Activated T-helper 2 cell treated with anti-CD3 and anti-CD28 coated beads, Interferon-gamma antibody, Interleukin-2, Interleukin-4, amounts not matched to agents 10 μg/mL and 5 μg/mL and 100 μg/mL, durations not matched to agents 14 hours and 24 hours and 36 hours (primary cell): ENCODE results near the gene TIGAR. TPM values are rescaled to one million over a fixed set of nuclear protein-coding genes. Genes with fewer than 3 reads are reported as not detected.

Experiments
- DNase-seq: peaks from one replicate; pipeline ENCODE4 v3.0.0; 2021; ENCODE audit warnings: low spot score
- H3K27ac Mint-ChIP-seq: one replicate; pipeline ENCODE4 v1.8.0; 2021; ENCODE audit warnings: mixed read lengths
- H3K27me3 Mint-ChIP-seq: one replicate; pipeline ENCODE4 v1.8.0; 2021; ENCODE audit warnings: low read depth, mixed read lengths
- H3K36me3 Mint-ChIP-seq: one replicate; pipeline ENCODE4 v1.8.0; 2021; ENCODE audit warnings: low read depth, mixed read lengths
- H3K4me1 Mint-ChIP-seq: one replicate; pipeline ENCODE4 v1.8.0; 2021; ENCODE audit warnings: low read depth, mixed read lengths
- H3K4me3 Mint-ChIP-seq: one replicate; pipeline ENCODE4 v1.8.0; 2021; ENCODE audit warnings: low read depth, mild to moderate bottlenecking, moderate library complexity, mixed read lengths
- H3K9me3 Mint-ChIP-seq: one replicate; pipeline ENCODE4 v1.8.0; 2021; ENCODE audit warnings: mixed read lengths
- intact Hi-C: fragments of 100-400 bp; cut with micrococcal nuclease; formaldehyde crosslinking; loops from one replicate; pipeline ENCODE4 v1.15.1; 2023
- total RNA-seq: library from RNA; stranded (reverse); gene quantifications from 2 replicates; pipeline ENCODE4 v1.2.3, GENCODE V29; 2022

TIGAR gene, protein sequence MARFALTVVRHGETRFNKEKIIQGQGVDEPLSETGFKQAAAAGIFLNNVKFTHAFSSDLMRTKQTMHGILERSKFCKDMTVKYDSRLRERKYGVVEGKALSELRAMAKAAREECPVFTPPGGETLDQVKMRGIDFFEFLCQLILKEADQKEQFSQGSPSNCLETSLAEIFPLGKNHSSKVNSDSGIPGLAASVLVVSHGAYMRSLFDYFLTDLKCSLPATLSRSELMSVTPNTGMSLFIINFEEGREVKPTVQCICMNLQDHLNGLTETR
- 8.7 and 9.5 TPM in 2 replicates for total RNA-seq

DNA sequence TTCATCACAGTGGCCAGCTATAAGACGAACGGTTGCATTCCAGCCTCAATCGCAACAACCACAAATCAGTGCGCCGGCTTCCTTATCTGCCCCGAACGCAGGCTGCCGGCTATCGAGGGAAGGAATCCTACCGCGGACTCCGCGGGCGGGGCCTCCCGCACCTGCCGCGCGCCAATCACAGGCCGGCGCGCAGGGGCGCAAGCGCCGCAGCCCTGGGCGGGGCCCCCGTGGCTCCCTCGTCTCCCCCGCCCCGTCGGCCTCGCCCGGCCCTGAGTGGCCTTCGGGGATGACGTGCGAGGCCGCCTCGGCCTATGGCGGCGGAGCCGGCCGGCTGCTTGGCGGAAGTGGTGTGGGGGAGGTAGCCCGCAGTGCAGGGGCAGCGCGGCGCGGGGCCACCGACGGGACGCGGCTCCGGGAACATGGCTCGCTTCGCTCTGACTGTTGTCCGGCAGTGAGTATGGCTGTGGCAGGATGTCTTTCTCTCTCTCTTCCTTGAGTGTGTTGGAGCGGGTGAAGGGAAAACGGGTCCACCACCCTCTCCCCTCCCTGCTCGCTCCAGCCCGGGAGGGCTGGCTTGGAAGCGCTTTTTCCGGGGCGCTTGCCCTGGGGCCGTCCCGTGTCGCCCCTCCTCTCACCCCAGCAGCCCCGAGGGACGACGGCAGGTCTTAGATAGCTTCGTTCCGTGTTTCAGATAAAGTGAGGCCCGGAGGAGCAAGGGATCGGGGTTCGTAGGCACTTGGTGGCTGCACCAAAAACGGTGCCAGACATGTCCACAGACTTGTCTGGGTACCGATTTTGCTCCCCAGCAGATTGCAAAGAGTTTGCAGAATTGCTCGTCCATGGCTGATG lies at the start of gene TIGAR:
TIGAR (plus strand) TSS at position 361 of the 849 bp plus-strand sequence; CDS start at position 420, 59 bp downstream.
- DNase-seq, result peak; percentile 92

GRCh38 chr12:4271717-4272423 lies 49.1 kb upstream of the TIGAR start:
- H3K36me3 Mint-ChIP-seq, result peaks cover 25% of the 10 kb centered on the region
- peaks cover 33% of the 10 kb centered on the region for H3K4me1 Mint-ChIP-seq

More for the DNA sequence above, at the start of gene TIGAR:
- Mint-ChIP-seq H3K36me3 (peaks cover 11% of the 10 kb centered on the region), H3K27ac (peak within 1 kb of the TSS; percentile 76), H3K4me3 (peak within 1 kb of the TSS; percentile 93), H3K4me1 (peaks cover 35% of the 10 kb centered on the region), H3K9me3 (no peaks in the 10 kb centered on the region), H3K27me3 (no peaks in the 10 kb centered on the region)
- intact Hi-C loops, result loop anchor here (1.0 to 5.0 kb wide), 2 partner anchors 217 to 326 kb away; partner anchors contain the start of genes AKAP3, NDUFA9 and RAD51AP1

DNA sequence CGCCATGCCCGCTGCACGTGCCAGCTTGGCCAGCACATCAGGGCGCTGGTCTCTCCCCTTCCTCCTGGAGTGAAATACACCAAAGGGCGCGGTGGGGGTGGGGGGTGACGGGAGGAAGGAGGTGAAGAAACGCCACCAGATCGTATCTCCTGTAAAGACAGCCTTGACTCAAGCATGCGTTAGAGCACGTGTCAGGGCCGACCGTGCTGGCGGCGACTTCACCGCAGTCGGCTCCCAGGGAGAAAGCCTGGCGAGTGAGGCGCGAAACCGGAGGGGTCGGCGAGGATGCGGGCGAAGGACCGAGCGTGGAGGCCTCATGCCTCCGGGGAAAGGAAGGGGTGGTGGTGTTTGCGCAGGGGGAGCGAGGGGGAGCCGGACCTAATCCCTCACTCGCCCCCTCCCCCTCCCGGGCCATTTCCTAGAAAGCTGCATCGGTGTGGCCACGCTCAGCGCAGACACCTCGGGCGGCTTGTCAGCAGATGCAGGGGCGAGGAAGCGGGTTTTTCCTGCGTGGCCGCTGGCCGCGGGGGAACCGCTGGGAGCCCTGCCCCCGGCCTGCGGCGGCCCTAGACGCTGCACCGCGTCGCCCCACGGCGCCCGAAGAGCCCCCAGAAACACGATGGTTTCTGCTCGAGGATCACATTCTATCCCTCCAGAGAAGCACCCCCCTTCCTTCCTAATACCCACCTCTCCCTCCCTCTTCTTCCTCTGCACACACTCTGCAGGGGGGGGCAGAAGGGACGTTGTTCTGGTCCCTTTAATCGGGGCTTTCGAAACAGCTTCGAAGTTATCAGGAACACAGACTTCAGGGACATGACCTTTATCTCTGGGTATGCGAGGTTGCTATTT lies 48.4 kb upstream of the TIGAR start:
- Mint-ChIP-seq H3K4me1 (peaks cover 34% of the 10 kb centered on the region), H3K9me3 (no peaks in the 10 kb centered on the region), H3K36me3 (peaks cover 33% of the 10 kb centered on the region), H3K27me3 (no peaks in the 10 kb centered on the region), H3K4me3 (peak overlapping the region; percentile 95), H3K27ac (peak overlapping the region; percentile 99)
- intact Hi-C loops, result loop anchor here (1.0 to 5.0 kb wide), 8 partner anchors 94 to 555 kb away; partner anchors contain the start of gene PARP11
- peak; percentile 81 for DNase-seq

More at GRCh38 chr12:4271717-4272423, 49.1 kb upstream of the TIGAR start:
- Mint-ChIP-seq H3K27me3 (peaks cover 3% of the 10 kb centered on the region), H3K4me3 (peak overlapping the region; percentile 83), H3K9me3 (no peaks in the 10 kb centered on the region), H3K27ac (peak overlapping the region; percentile 98)
- DNase-seq, result peak; percentile 88
- intact Hi-C loops, result loop anchor here (1.0 to 5.0 kb wide), 7 partner anchors 94 to 555 kb away; partner anchors contain the start of gene PARP11

- peaks cover 37% of the 10 kb centered on the region for H3K4me1 Mint-ChIP-seq
- H3K27ac Mint-ChIP-seq, result peak overlapping the region; percentile 99
- no peak for DNase-seq
- H3K27me3 Mint-ChIP-seq, result no peaks in the 10 kb centered on the region
- peak overlapping the region; percentile 95 for H3K4me3 Mint-ChIP-seq
- H3K36me3 Mint-ChIP-seq, result peaks cover 39% of the 10 kb centered on the region
- H3K9me3 Mint-ChIP-seq, result no peaks in the 10 kb centered on the region
- intact Hi-C loops, result loop anchor here (1.0 to 5.0 kb wide), 2 partner anchors 166 to 554 kb away; no protein-coding TSS in a partner anchor
Measured at GRCh38 chr12:4273273-4273651, 47.8 kb upstream of the TIGAR start.

- H3K27ac Mint-ChIP-seq, result peak within 1 kb of the TSS; percentile 99
Measured at GRCh38 chr12:4273652-4274395, 47.2 kb upstream of the TIGAR start, which contains the start of gene CCND2. Gene CCND2, plus strand, starts transcription at chr12:4273762. Its CDS starts 279 bp downstream, at chr12:4274041.

DNA sequence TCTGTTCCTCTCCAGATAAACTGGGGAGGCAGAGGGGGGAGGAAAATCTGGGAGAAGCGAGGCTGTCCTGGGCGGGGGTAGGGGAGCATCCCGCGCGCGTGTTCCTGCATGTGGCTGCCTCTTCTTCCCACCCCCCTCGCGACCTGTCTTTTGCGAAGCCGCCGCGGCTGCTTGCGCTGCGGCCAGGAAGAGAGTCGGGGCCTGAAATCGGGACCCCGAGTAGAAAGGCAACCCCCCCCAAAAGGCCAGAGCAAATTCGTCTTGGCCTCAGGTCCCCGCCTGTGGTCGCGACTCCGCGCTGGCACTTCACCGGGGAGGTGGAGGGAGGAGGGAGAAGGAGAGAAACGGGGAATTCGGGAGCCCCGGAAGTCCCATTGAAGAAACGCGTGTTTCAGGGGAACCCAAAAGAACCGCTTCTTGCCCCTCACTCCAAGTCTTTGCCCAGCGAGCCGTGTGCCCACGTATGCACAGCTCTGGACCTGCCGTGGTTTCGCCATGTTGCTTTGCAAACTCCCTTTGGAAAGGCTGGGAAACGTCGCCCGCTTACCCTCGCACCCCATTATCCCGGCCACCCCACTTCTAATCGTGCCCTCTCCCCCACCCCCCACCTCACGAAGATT lies 46.5 kb upstream of the TIGAR start:
- H3K27ac Mint-ChIP-seq, result peak overlapping the region; percentile 99
- no peak for DNase-seq
- no peaks in the 10 kb centered on the region for H3K9me3 Mint-ChIP-seq
- H3K36me3 Mint-ChIP-seq, result peaks cover 51% of the 10 kb centered on the region
- intact Hi-C loops, result loop anchor here (5.0 kb wide), 1 partner anchor 553 kb away; no protein-coding TSS in a partner anchor
- H3K4me1 Mint-ChIP-seq, result peaks cover 39% of the 10 kb centered on the region
- H3K4me3 Mint-ChIP-seq, result peak overlapping the region; percentile 95
- H3K27me3 Mint-ChIP-seq, result no peaks in the 10 kb centered on the region

More at GRCh38 chr12:4273652-4274395, 47.2 kb upstream of the TIGAR start, which contains the start of gene CCND2:
- Mint-ChIP-seq H3K36me3 (peaks cover 44% of the 10 kb centered on the region), H3K4me3 (peak within 1 kb of the TSS; percentile 95), H3K27me3 (no peaks in the 10 kb centered on the region), H3K4me1 (peaks cover 37% of the 10 kb centered on the region), H3K9me3 (no peaks in the 10 kb centered on the region)
- intact Hi-C loops, result loop anchor here (1.0 to 5.0 kb wide), 2 partner anchors 167 to 553 kb away; no protein-coding TSS in a partner anchor
- peak; percentile 76 for DNase-seq

GRCh38 chr12:4275016-4275869 lies 45.8 kb upstream of the TIGAR start:
- Mint-ChIP-seq H3K4me3 (peak overlapping the region; percentile 95), H3K4me1 (peaks cover 39% of the 10 kb centered on the region), H3K27ac (peak overlapping the region; percentile 99), H3K9me3 (no peaks in the 10 kb centered on the region), H3K36me3 (peaks cover 59% of the 10 kb centered on the region), H3K27me3 (no peaks in the 10 kb centered on the region)
- no peak for DNase-seq
- intact Hi-C loops, result no loop called here

GRCh38 chr12:4275870-4276301 lies 45.1 kb upstream of the TIGAR start:
- H3K4me1 Mint-ChIP-seq, result peaks cover 41% of the 10 kb centered on the region
- peak overlapping the region; percentile 99 for H3K27ac Mint-ChIP-seq
- peak overlapping the region; percentile 95 for H3K4me3 Mint-ChIP-seq

GRCh38 chr12:4276524-4277204 lies 44.3 kb upstream of the TIGAR start:
- peaks cover 45% of the 10 kb centered on the region for H3K4me1 Mint-ChIP-seq
- intact Hi-C loops, result loop anchor here (1.0 to 2.0 kb wide), 5 partner anchors 169 to 403 kb away; partner anchors contain the start of gene PARP11
- H3K9me3 Mint-ChIP-seq, result no peaks in the 10 kb centered on the region
- H3K36me3 Mint-ChIP-seq, result peaks cover 73% of the 10 kb centered on the region
- H3K27ac Mint-ChIP-seq, result peak overlapping the region; percentile 89
- peak overlapping the region; percentile 95 for H3K4me3 Mint-ChIP-seq
- no peaks in the 10 kb centered on the region for H3K27me3 Mint-ChIP-seq
- DNase-seq, result peak; percentile 79

More at GRCh38 chr12:4275870-4276301, 45.1 kb upstream of the TIGAR start:
- H3K9me3 Mint-ChIP-seq, result no peaks in the 10 kb centered on the region
- intact Hi-C loops, result loop anchor here (1.0 to 2.0 kb wide), 2 partner anchors 245 to 403 kb away; partner anchors contain the start of gene PARP11
- H3K36me3 Mint-ChIP-seq, result peaks cover 65% of the 10 kb centered on the region
- no peaks in the 10 kb centered on the region for H3K27me3 Mint-ChIP-seq
- no peak for DNase-seq
